ENCODE results near the gene DLGAP1.

- no peak for TF ChIP-seq CTCF (IDR thresholded peaks at IDR 0.05)
- TF ChIP-seq EZH2phosphoT487 (IDR thresholded peaks at IDR 0.05): no peak
- no peak for TF ChIP-seq EZH2 (IDR thresholded peaks at IDR 0.05)
These were observed 311.5 kb downstream of the DLGAP1 start for GRCh38 chr18:4143585-4143984.
